ENCODE measurements around the gene HAGHL.

The HAGHL gene

GRCh38 chr16:678858-679813 lies 47.8 kb upstream of the HAGHL start (continued):
- TF ChIP-seq ZNF423 (tag by site-specific recombination; IDR thresholded peaks at IDR 0.05) (peak; percentile 69; the same call in 1 of the 2 replicates), ZNF747 (tag by site-specific recombination; IDR thresholded peaks at IDR 0.05) (no peak), ZNF785 (tag by site-specific recombination; IDR thresholded peaks at IDR 0.05) (no peak), ZNF223 (tag by site-specific recombination; IDR thresholded peaks at IDR 0.05) (no peak), GLI2 (tag by site-specific recombination; IDR thresholded peaks at IDR 0.05; ENCODE audit: borderline replicate concordance, low read depth) (no peak), ZNF324 (tag by site-specific recombination; IDR thresholded peaks at IDR 0.05) (no peak), ZBTB6 (tag by site-specific recombination; IDR thresholded peaks at IDR 0.05) (peak; percentile 71; the same call in 1 of the 2 replicates), ZNF596 (tag by site-specific recombination; IDR thresholded peaks at IDR 0.05) (no peak), ZNF792 (tag by site-specific recombination; IDR thresholded peaks at IDR 0.05) (no peak), YY1 (tag by site-specific recombination; IDR thresholded peaks at IDR 0.05) (peak; percentile 62; the same call in 1 of the 2 replicates), ZNF830 (tag by site-specific recombination; IDR thresholded peaks at IDR 0.05; ENCODE audit: low read depth) (no peak), ZNF398 (tag by site-specific recombination; IDR thresholded peaks at IDR 0.05) (0 out of 2 replicates have a peak, but pooled peaks have one; percentile 5), ZNF266 (tag by site-specific recombination; IDR thresholded peaks at IDR 0.05; ENCODE audit: low read depth) (no peak), CTCF (tag by site-specific recombination; IDR thresholded peaks at IDR 0.05) (no peak), ZNF560 (tag by site-specific recombination; IDR thresholded peaks at IDR 0.05; ENCODE audit: borderline replicate concordance) (no peak), OVOL3 (tag by site-specific recombination; IDR thresholded peaks at IDR 0.05) (peak; percentile 53; the same call in 1 of the 2 replicates), SCRT2 (tag by site-specific recombination; IDR thresholded peaks at IDR 0.05) (no peak), ZNF214 (tag by site-specific recombination; IDR thresholded peaks at IDR 0.05; ENCODE audit: borderline replicate concordance) (no peak), ZNF23 (tag by site-specific recombination; IDR thresholded peaks at IDR 0.05; ENCODE audit: borderline replicate concordance) (no peak), ZNF2 (tag by site-specific recombination; IDR thresholded peaks at IDR 0.05) (0 out of 2 replicates have a peak, but pooled peaks have one; percentile 16), ZNF202 (tag by site-specific recombination; IDR thresholded peaks at IDR 0.05; ENCODE audit: borderline replicate concordance) (no peak), KLF17 (tag by site-specific recombination; IDR thresholded peaks at IDR 0.05) (peak; percentile 88), ZNF639 (tag by site-specific recombination; IDR thresholded peaks at IDR 0.05) (no peak), ZNF501 (tag by site-specific recombination; IDR thresholded peaks at IDR 0.05) (no peak; the same call in none of the 2 replicates), ZNF404 (tag by site-specific recombination; IDR thresholded peaks at IDR 0.05) (no peak), INSM2 (tag by site-specific recombination; IDR thresholded peaks at IDR 0.05) (peak; percentile 27; the same call in 1 of the 2 replicates), ZNF658 (tag by site-specific recombination; IDR thresholded peaks at IDR 0.05) (no peak), ZNF777 (tag by site-specific recombination; IDR thresholded peaks at IDR 0.05; ENCODE audit: borderline replicate concordance) (no peak), TRIM28 (IDR thresholded peaks at IDR 0.05; ENCODE audit: borderline replicate concordance, low read length) (no peak)

Data from HEK293 (cell line).